Kidney epithelial cell (primary cell): ENCODE data around the gene AFF1. TPM values are rescaled to one million over a fixed set of nuclear protein-coding genes. Genes with fewer than 3 reads are reported as not detected.

Experiments used
- DNase-seq: peaks from one replicate; pipeline ENCODE4 v3.0.0-alpha.2; 2010; ENCODE audit warnings: low read depth
- H3K27me3 ChIP-seq: 2 replicates; pipeline ENCODE4 v1.6.0; 2011; ENCODE audit warnings: low read length; ENCODE audit not compliant: control insufficient read depth, insufficient read depth
- H3K36me3 ChIP-seq: 2 replicates; pipeline ENCODE4 v1.5.1; 2011; ENCODE audit warnings: low read length; ENCODE audit not compliant: control insufficient read depth, insufficient read depth
- H3K4me3 ChIP-seq: 2 replicates; pipeline ENCODE4 v1.5.1; 2011; ENCODE audit warnings: low read depth, mild to moderate bottlenecking, control low read depth, low read length
- total RNA-seq: library from RNA; depleted of rRNA; stranded (reverse); fragments of >200 nt; gene quantifications from 2 replicates; pipeline ENCODE4 v1.2.3, GENCODE V29; 2015
- TF ChIP-seq, protein P1 (sequence below): IDR thresholded peaks from 2 replicates; pipeline ENCODE4 v1.5.1; 2011; ENCODE audit warnings: mild to moderate bottlenecking, moderate library complexity, low read length, control low read depth, inconsistent platforms; ENCODE audit not compliant: insufficient read depth, poor library complexity, severe bottlenecking

Gene AFF1
- total RNA-seq, 1 donor from 2014 or later, result 16.9 TPM

DNA sequence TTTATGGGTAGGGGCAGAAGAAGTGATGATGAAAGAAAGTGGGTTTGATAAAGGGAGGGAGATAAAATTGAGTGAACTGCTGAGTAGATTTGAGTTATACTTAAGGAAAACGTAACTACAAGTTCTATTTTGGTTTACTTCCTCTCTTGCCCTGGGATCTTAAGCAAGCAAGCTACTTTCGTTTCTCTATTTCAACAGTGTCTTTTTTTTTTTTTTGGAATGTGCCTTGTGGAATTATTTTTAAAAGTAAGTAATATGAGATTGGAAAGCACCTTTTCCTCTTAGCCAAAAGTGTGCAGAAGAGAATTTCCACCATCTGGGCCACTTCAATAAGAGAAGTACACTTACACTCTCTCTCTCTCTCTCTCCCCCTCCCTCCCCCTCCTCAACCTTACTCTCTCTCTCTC, 26.6 kb upstream of the AFF1 start:
- DNase-seq, result no peak
- Histone ChIP-seq H3K27me3 (no peaks in the 10 kb centered on the region), H3K4me3 (no peak overlapping the region), H3K36me3 (no peaks in the 10 kb centered on the region)
- TF ChIP-seq, protein P1, sequence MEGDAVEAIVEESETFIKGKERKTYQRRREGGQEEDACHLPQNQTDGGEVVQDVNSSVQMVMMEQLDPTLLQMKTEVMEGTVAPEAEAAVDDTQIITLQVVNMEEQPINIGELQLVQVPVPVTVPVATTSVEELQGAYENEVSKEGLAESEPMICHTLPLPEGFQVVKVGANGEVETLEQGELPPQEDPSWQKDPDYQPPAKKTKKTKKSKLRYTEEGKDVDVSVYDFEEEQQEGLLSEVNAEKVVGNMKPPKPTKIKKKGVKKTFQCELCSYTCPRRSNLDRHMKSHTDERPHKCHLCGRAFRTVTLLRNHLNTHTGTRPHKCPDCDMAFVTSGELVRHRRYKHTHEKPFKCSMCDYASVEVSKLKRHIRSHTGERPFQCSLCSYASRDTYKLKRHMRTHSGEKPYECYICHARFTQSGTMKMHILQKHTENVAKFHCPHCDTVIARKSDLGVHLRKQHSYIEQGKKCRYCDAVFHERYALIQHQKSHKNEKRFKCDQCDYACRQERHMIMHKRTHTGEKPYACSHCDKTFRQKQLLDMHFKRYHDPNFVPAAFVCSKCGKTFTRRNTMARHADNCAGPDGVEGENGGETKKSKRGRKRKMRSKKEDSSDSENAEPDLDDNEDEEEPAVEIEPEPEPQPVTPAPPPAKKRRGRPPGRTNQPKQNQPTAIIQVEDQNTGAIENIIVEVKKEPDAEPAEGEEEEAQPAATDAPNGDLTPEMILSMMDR, result no peak

DNA sequence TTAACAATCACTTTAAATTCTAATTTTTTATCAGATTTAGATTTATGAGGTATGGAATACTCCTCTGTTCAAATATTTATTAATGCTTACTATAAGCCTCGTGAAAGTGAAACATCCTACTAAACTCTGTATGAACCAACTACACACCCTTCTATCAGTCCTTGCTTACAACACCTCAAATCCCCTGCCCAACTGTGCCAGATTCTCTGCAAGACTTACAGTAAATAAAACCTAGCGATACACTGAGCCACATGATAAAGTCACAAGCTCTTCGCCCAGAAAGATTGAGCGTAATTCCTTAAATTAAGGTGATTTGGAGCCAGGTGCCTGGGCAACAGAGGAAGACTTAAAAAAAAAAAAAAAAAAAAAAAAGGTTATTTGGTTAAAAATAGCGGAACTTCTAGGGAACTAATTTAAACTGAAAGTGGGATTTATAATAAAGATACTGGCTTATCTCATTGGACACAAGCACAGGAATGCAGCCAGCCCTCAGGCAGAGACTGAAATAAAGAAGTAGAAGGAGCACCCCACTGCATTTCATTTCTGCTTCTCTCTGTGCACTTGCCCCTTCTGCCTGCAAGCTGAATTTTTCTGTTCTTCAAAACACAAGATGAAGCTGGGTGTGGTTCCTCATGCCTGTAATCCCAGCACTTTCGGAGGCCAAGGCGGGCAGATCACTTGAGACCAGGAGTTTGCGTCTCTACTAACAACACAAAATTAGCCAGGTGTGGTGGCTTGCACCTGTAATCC, 25.1 kb upstream of the AFF1 start:
- DNase-seq, result no peak
- Histone ChIP-seq H3K36me3 (no peaks in the 10 kb centered on the region), H3K27me3 (no peaks in the 10 kb centered on the region), H3K4me3 (no peak overlapping the region)
- TF ChIP-seq, protein P1, result no peak

DNA sequence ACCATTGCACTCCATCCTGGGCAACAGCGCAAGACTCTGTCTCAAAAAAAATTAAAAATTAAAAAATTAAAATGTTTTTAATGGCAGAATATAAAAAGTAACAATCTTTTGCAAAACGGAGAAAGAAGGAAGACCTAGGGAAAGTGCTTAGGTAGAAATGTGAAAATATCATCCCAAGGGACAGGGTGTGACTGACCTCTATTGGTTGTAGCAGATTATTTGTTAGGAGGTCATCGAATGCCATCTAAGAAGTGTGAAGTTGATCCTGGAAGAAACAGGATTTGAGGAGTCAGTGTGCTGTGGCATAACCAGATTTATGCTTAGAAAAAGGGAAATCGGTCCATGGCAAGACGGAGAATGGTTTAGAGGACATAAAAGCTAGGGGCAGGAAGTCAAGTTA, 24.4 kb upstream of the AFF1 start:
- TF ChIP-seq, protein P1, result no peak
- no peaks in the 10 kb centered on the region for H3K36me3 ChIP-seq

DNA sequence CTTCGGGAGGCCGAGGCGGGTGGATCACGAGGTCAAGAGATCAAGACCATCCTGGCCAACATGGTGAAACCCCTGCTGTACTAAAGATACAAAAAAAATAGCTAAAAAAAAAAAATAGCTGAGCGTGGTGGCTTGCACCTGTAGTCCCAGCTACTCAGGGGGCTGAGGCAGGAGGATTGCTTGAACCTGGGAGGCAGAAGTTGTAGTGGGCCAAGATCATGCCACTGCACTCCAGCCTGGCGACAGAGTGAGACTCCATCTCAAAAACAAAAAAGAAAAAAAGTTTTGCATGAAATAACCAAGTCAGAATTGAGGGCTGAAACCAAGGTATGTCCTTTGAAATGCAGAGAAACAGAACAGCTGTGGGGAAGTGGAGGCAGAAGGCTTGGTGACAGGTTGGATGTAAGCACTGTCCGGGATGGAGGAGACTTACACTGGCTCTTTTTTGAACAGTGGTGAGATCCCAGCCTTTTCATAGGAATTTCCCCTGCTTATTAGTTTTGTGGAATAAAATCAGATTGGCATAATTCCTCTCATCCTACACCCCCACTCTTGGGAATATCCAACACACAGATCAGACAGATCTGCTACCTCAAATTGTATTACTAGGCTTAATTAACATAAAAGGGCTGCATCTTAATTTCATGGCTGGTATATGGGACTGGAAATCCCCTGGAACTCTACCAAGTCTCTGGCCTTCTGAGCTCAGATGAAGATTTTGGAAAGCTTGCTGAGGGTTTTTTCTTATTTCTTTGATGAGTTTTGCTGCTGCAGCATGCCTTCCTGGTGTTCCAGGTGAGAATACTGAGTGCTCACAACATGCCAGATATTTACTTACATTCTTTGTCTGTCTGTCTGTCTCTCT, 23.8 kb upstream of the AFF1 start:
- no peaks in the 10 kb centered on the region for H3K27me3 ChIP-seq
- TF ChIP-seq, protein P1, result no peak
- no peak for DNase-seq
- H3K4me3 ChIP-seq, result no peak overlapping the region
- no peaks in the 10 kb centered on the region for H3K36me3 ChIP-seq

More for the DNA sequence above, 24.4 kb upstream of the AFF1 start:
- Histone ChIP-seq H3K4me3 (no peak overlapping the region), H3K27me3 (no peaks in the 10 kb centered on the region)
- no peak for DNase-seq

DNA sequence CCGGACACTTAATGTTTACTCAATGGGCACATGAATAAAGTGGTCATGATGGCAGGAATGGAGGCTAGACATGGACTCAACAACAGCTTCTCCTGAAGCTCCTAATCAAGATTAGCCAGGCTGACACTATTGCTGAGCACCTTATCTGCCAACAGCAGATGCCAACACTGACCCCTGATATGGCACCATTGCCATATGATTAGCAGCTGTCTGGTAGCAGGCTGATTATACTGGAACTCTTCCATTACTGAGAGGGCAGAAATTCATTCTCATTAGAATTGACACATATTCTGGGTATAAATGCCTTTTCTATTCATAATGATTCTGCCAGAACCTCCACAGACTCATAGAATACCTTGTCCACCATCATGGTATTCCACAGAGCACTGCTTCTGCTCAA, 18.4 kb upstream of the AFF1 start:
- H3K27me3 ChIP-seq, result no peaks in the 10 kb centered on the region
- no peak overlapping the region for H3K4me3 ChIP-seq
- TF ChIP-seq, protein P1, result no peak
- no peaks in the 10 kb centered on the region for H3K36me3 ChIP-seq
- DNase-seq, result no peak
